GM13977 (cell line): ENCODE data around the gene DISC1.

Experiments
- DNase-seq: peaks from one replicate; pipeline ENCODE4 v3.0.0; 2012; ENCODE audit warnings: low spot score
- in situ Hi-C: fragments of 300-500 bp; cut with MboI; formaldehyde crosslinking; loops from one replicate; pipeline ENCODE4 v1.12.0; 2022; ENCODE audit warnings: low sequenced_read_pairs, low pct_unique_long_range_greater_than_20kb, mixed read lengths, inconsistent platforms; ENCODE audit not compliant: unreplicated experiment
- TF ChIP-seq, protein P1 (sequence below): IDR thresholded peaks from 2 replicates; pipeline ENCODE4 v1.5.1; 2012; ENCODE audit warnings: mild to moderate bottlenecking, control low read depth; ENCODE audit not compliant: insufficient read depth; ENCODE audit errors: extremely low read depth, missing control alignments

DISC1 gene

GRCh38 chr1:231626535-231626950 is at the start of gene DISC1:
DISC1 (plus strand) TSS chr1:231626790; CDS start chr1:231626868, 78 bp downstream.
- in situ Hi-C loops = no loop called here
- DNase-seq = no peak
- TF ChIP-seq, protein P1, sequence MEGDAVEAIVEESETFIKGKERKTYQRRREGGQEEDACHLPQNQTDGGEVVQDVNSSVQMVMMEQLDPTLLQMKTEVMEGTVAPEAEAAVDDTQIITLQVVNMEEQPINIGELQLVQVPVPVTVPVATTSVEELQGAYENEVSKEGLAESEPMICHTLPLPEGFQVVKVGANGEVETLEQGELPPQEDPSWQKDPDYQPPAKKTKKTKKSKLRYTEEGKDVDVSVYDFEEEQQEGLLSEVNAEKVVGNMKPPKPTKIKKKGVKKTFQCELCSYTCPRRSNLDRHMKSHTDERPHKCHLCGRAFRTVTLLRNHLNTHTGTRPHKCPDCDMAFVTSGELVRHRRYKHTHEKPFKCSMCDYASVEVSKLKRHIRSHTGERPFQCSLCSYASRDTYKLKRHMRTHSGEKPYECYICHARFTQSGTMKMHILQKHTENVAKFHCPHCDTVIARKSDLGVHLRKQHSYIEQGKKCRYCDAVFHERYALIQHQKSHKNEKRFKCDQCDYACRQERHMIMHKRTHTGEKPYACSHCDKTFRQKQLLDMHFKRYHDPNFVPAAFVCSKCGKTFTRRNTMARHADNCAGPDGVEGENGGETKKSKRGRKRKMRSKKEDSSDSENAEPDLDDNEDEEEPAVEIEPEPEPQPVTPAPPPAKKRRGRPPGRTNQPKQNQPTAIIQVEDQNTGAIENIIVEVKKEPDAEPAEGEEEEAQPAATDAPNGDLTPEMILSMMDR = no peak

DNA sequence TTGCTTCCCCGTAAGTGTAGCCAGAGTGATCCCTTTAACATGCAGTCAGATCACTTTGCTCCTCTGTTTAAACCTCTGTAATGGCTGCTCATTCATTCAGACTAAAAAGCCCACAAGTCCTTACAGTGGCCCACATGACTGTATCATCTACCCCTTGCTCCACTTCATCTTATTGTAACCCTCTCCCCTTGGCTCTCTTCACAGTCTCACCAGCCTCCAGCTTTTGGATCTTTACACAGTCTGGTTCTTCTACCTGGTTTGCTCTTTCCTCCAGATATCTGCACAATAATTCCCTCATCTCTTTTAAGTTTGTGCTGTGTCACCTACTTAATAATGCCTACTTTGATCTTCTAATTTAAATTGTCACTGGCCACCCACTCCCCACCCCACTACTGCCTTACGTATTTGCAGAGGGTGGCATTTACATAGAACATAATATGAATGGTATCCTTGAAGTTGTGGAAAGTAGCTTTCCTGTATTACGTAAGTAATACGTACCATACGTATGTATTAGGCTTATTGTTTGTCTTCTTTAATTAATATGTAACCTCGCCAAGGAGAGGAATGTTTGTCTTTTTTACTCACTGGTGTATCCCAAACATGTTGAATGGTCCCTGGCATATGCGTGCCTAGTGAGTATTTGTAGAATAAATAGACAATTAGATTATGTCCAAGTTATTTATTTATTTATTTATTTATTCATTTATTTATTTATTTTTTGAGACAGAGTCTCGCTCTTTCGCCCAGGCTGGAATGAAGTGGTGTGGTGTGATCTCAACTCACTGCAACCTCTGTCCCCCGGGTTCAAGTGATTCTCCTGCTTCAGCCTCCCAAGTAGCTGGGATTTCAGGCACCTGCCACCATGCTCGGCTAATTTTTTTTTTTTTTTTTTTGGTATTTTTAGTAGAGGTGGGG is 49.5 kb upstream of the DISC1 start:
- in situ Hi-C loops = no loop called here
- TF ChIP-seq, protein P1 = no peak
- DNase-seq = no peak

- TF ChIP-seq, protein P1 = no peak
- in situ Hi-C loops = no loop called here
- DNase-seq = no peak
Observed at GRCh38 chr1:231580874-231581273, 45.7 kb upstream of the DISC1 start.

GRCh38 chr1:231581859-231582258 is 44.7 kb upstream of the DISC1 start:
- in situ Hi-C loops = no loop called here
- no peak for DNase-seq
- TF ChIP-seq, protein P1 = no peak

DNA sequence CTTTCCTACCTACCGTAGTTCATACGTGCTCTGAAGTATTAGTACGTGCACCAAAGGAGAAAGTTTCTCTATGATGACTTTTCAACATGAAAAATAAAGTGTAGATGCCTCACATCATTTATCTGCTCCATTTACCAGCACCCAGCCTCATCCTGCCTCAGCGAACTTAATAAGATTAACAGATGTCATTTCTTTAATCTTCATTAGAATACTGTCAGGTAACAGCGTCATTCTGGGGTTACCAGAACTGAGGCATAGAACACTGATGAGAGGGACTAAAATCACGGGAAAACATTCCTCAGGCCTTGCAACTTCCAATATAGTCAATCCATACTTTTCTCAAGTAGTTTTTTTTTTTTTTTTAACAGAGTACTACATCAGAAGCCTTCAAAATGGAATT is 43.2 kb upstream of the DISC1 start:
- in situ Hi-C loops = no loop called here
- no peak for DNase-seq
- TF ChIP-seq, protein P1 = no peak

- TF ChIP-seq, protein P1 = peak; percentile 42
- DNase-seq = peak; percentile 52
- in situ Hi-C loops = no loop called here
Observed at GRCh38 chr1:231584117-231584516, 42.5 kb upstream of the DISC1 start.
